K562 treated with DMSO at 1 percent for 48 hours (cell line): Measurements from ENCODE around the gene TMPRSS4. TPM values are rescaled to one million over a fixed set of nuclear protein-coding genes. Genes with fewer than 3 reads are reported as not detected.

Experiments used
- total RNA-seq: library from RNA; unstranded; fragments of 300-600 nt; gene quantifications from 2 replicates; pipeline ENCODE4 v1.2.3, GENCODE V29; 2022; ENCODE audit warnings: low replicate concordance; ENCODE audit errors: extremely low read depth

TMPRSS4 gene, protein sequence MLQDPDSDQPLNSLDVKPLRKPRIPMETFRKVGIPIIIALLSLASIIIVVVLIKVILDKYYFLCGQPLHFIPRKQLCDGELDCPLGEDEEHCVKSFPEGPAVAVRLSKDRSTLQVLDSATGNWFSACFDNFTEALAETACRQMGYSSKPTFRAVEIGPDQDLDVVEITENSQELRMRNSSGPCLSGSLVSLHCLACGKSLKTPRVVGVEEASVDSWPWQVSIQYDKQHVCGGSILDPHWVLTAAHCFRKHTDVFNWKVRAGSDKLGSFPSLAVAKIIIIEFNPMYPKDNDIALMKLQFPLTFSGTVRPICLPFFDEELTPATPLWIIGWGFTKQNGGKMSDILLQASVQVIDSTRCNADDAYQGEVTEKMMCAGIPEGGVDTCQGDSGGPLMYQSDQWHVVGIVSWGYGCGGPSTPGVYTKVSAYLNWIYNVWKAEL
- total RNA-seq: not detected in 2 replicates

DNA sequence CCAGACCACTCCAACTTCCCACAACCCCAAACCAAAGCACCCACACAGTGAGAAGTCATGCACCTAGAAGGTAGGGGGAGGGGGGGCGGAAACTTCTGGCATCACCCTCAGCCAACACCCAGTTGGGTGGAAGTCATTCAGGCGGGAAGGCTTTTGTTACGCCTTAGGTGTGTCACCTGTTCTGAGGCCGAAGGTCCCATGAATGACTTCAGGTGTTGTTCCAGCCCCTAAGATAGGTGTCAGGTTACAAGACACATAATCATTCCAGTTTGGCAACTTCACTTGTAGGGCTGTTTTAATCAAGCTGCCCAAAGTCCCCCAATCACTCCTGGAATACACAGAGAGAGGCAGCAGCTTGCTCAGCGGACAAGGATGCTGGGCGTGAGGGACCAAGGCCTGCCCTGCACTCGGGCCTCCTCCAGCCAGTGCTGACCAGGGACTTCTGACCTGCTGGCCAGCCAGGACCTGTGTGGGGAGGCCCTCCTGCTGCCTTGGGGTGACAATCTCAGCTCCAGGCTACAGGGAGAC, at the start of gene TMPRSS4:
TSS of gene TMPRSS4 (plus strand) at position 325 of the 528 bp plus-strand sequence. CDS start 225 bp downstream, outside the sequence.

DNA sequence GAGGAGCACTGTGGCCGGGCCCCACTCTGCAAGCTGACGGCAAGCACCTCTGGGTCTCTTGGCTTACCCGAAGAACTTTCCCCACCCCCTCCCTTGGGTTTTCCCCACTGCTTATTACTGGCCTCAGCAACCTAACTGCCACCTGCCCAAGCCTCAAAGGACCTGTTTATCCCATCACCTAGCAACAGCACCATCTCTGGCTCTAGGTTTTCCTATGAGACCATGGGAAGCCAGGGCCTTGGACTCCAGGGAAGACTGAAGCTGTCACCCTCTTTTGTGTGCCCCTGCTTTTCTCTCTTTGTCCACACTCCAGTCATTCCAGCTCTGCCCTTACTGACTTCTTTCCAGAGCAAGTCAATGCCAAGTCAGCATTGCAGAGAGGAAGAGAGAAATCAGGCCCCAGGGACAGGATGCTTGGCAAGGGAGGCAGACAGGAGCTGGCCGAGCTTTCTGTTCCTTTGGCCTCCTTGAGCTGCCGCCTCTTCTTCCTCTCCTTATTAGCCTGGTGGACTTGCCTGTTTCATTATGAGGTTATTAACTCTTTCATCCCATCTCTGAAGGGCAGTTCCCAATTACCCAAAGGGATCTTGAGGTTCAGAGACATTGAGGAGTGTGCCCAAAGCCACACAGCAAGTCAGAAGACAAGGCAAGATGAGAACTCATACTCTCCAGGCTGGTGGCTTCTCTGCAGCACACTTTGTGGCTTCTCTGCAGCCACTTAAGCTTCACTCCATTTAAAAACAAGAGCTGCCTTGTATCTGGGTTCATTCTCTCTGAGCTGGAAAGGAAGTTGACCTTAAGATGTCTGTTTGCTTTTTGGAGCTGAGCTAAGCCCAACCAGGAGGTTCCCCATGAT, 10.3 kb downstream of the TMPRSS4 start, which contains the start of gene SMIM35:
TSS of gene SMIM35 (minus strand) at position 51 of the 856 bp plus-strand sequence. CDS start 206 bp downstream, outside the sequence.

DNA sequence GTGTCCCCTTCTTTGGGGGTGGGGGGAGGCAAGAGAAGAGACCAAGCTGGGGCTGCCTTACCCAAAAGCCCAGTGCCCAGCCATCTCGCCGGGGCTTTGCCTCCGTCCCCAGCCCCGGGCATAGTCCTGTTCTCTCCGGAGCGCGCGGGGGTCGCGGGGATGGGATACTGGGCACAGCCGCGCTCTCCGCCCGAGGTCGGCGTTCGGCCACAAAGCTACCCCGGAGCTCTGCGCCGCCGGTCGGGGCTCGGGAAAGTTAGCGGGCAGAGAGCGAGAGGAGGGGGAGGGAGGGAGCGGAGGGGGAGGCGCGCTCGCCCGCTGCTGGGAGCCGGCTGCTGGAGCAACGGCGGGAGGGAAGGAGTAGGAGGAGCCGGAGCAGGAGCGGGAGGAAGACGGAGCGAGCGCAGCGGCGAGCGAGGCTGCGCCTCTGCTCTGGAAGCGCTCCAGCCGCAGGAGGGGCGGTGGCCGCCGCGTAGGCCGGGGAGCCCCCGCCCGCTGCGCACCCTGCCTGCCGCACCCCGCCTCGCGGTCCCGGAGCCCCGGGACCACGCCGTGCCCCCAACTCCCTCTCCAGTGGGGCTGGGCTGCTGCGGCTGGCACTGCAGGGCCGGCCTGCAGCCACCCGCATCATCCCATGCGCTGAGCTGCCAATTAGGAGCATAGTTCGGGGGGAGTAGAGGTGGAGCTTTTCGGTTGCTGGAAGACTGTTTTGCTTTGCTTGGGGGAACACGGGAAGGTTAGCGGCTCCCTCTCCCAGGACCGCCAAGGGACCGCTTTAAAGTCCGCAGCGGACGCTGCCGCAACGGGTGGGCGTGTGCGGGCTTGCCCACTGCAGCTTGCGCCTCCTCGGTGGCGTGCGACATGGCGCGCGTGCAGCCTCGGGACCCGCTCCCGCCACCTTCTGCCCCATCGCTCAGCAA, 75.9 kb downstream of the TMPRSS4 start, which contains the start of gene SCN4B:
TSS of gene SCN4B (minus strand) at position 272 of the 920 bp plus-strand sequence. CDS start at position 122, 150 bp downstream.

Other genes starting within 250 kb of the TMPRSS4 start
- gene FXYD6, start 200.4 kb upstream of the TMPRSS4 start, total RNA-seq: not detected in 2 replicates
- not detected in 2 replicates for gene TMPRSS13, start 147.7 kb upstream of the TMPRSS4 start, total RNA-seq
- not detected in 2 replicates for gene IL10RA, start 90.7 kb upstream of the TMPRSS4 start, total RNA-seq
- not detected in 2 replicates for gene SMIM35, start 9.9 kb downstream of the TMPRSS4 start, total RNA-seq
- not detected in 2 replicates for gene SCN4B, start 75.7 kb downstream of the TMPRSS4 start, total RNA-seq
- gene SCN2B, start 99.6 kb downstream of the TMPRSS4 start, total RNA-seq: not detected in 2 replicates
- gene JAML, start 147.9 kb downstream of the TMPRSS4 start, total RNA-seq: not detected in 2 replicates
- gene MPZL3, start 175.3 kb downstream of the TMPRSS4 start, total RNA-seq: not detected in 2 replicates
- not detected in 2 replicates for gene MPZL2, start 187.2 kb downstream of the TMPRSS4 start, total RNA-seq
- not detected in 2 replicates for gene CD3E, start 227.7 kb downstream of the TMPRSS4 start, total RNA-seq